HCT116 (cell line): ENCODE data around the gene RBM14. TPM values are rescaled to one million over a fixed set of nuclear protein-coding genes. Genes with fewer than 3 reads are reported as not detected.
"Not testable (repeated sequence)": the region's sequence is repeated elsewhere in the genome, so short reads cannot be mapped to it uniquely, and the experiment has no call there.

Experiments used
- ATAC-seq: fragments of 200-7000 bp; cut with Tn5 transposase; 2 replicates; pipeline ENCODE4 v1.9.1; 2020; ENCODE audit warnings: mild to moderate bottlenecking, moderate library complexity
- BruUV-seq: library from RNA; stranded (reverse); fragments of 400-500 nt; replicated peaks from 2 replicates; lab custom pipeline; 2021; lab: Mats Ljungman, UMichigan
- CTCF ChIA-PET: fragments of 300-600 bp; sonication (Branson Sonifier 250); formaldehyde crosslinking; loops from one replicate; lab custom pipeline; 2021; ENCODE audit warnings: antibody characterized with exemption; lab: Charles Lee
- POLR2A ChIA-PET: fragments of 300-600, 350-600 bp; sonication (Branson Sonifier 250); formaldehyde crosslinking; loops from one replicate; lab custom pipeline; 2021; ENCODE audit warnings: antibody characterized with exemption; lab: Charles Lee
- RAD21 ChIA-PET, 2 experiments: fragments of 300-600 bp; sonication (Branson Sonifier 250); formaldehyde crosslinking; loops; one replicate each; lab custom pipeline; 2023; ENCODE audit warnings: low total read pairs in 2 of 2; ENCODE audit not compliant: uncharacterized antibody in 2 of 2, unreplicated experiment in 2 of 2, low non-redundant PET in 1 of 2; lab: Charles Lee
- DNase-seq: peaks from one replicate; pipeline ENCODE4 v3.0.0-alpha.2; 2010; ENCODE audit warnings: low read depth, low spot score
- H2AFZ ChIP-seq: fragments of 200-600 bp; shearing (Covaris generic), sonication (generic); 2 replicates; pipeline ENCODE4 v1.6.1; 2017; ENCODE audit warnings: low read depth, mixed run types, mixed read lengths, antibody characterized with exemption, low read length; ENCODE audit not compliant: poor library complexity, severe bottlenecking
- H3K27ac ChIP-seq: 2 replicates; pipeline ENCODE4 v1.5.1; 2012; ENCODE audit warnings: low read depth, low read length
- H3K27me3 ChIP-seq: fragments of 200-600 bp; sonication (generic); 2 replicates; pipeline ENCODE4 v1.6.1; 2016; ENCODE audit warnings: mixed run types, low read length, mixed read lengths; ENCODE audit not compliant: insufficient read depth
- H3K36me3 ChIP-seq, 2 experiments: fragments of 200-500 bp in 1 of 2; fragments of 200-600 bp in 1 of 2; sonication (Bioruptor generic) in 1 of 2; sonication (generic) in 1 of 2; 2 replicates each; pipeline versions ENCODE4 v1.5.1 to v1.6.1; 2014 to 2016; ENCODE audit warnings: low read length in 2 of 2, inconsistent platforms in 1 of 2, mixed read lengths in 1 of 2, mixed run types in 1 of 2; ENCODE audit not compliant: insufficient read depth in 2 of 2, control insufficient read depth in 1 of 2
- H3K4me1 ChIP-seq, 2 experiments: fragments of 200-600 bp in 1 of 2; sonication (generic) in 1 of 2; 2 replicates each; pipeline versions ENCODE4 v1.5.1 to v1.6.1; 2012 to 2017; ENCODE audit warnings: low read length in 2 of 2, inconsistent platforms in 1 of 2, mild to moderate bottlenecking in 1 of 2, mixed read lengths in 1 of 2, mixed run types in 1 of 2, moderate library complexity in 1 of 2; ENCODE audit not compliant: insufficient read depth in 2 of 2, control insufficient read depth in 1 of 2
- H3K4me2 ChIP-seq: fragments of 200-600 bp; sonication (generic); 2 replicates; pipeline ENCODE4 v1.6.1; 2017; ENCODE audit warnings: mixed run types, low read length, mixed read lengths
- H3K4me3 ChIP-seq, 2 experiments: fragments of 200-600 bp in 1 of 2; sonication (generic) in 1 of 2; replicated peaks in 1 of 2; 2 replicates each; pipeline ENCODE4 v1.5.1; 2011 to 2016; ENCODE audit warnings: low read length in 2 of 2, control low read depth in 1 of 2, low read depth in 1 of 2, mild to moderate bottlenecking in 1 of 2, mixed read lengths in 1 of 2, mixed run types in 1 of 2
- H3K79me2 ChIP-seq: fragments of 200-600 bp; sonication (generic); 2 replicates; pipeline ENCODE4 v1.6.1; 2017; ENCODE audit warnings: mild to moderate bottlenecking, mixed run types, low read length, moderate library complexity, mixed read lengths; ENCODE audit not compliant: insufficient read depth
- H3K9ac ChIP-seq: fragments of 200-600 bp; sonication (generic); 2 replicates; pipeline ENCODE4 v1.6.1; 2016; ENCODE audit warnings: low read length, mixed read lengths
- H3K9me2 ChIP-seq: fragments of 200-600 bp; sonication (generic), shearing (Covaris generic); 2 replicates; pipeline ENCODE4 v1.6.1; 2017; ENCODE audit warnings: mixed run types, mild to moderate bottlenecking, moderate library complexity; ENCODE audit not compliant: insufficient read depth
- H3K9me3 ChIP-seq, 2 experiments: fragments of 200-500 bp in 1 of 2; fragments of 200-600 bp in 1 of 2; sonication (Bioruptor generic) in 1 of 2; sonication (generic) in 1 of 2; 2 replicates each; pipeline ENCODE4 v1.6.1; 2014 to 2017; ENCODE audit warnings: low read length in 2 of 2, mixed read lengths in 2 of 2, inconsistent platforms in 1 of 2, low read depth in 1 of 2, mild to moderate bottlenecking in 1 of 2, mixed run types in 1 of 2, moderate library complexity in 1 of 2; ENCODE audit not compliant: control insufficient read depth in 1 of 2, insufficient read depth in 1 of 2
- H4K20me1 ChIP-seq: fragments of 200-600 bp; sonication (generic), shearing (Covaris generic); 2 replicates; pipeline ENCODE4 v1.6.1; 2017; ENCODE audit warnings: mixed run types, mild to moderate bottlenecking, moderate library complexity; ENCODE audit not compliant: insufficient read depth
- ATF3 ChIP-seq: IDR thresholded peaks from 2 replicates; pipeline ENCODE4 v1.6.1; 2012
- CEBPB ChIP-seq: IDR thresholded peaks from 2 replicates; pipeline ENCODE4 v1.6.1; 2012; ENCODE audit warnings: low read depth
- CTCF ChIP-seq, 3 experiments: fragments of 200-600 bp in 1 of 3; sonication (generic) in 1 of 3; IDR thresholded peaks in 2 of 3; conservative IDR thresholded peaks in 1 of 3; 2 replicates each; pipeline ENCODE4 v1.5.1; 2012 to 2017; ENCODE audit warnings: low read depth in 2 of 3, low read length in 2 of 3, antibody characterized with exemption in 1 of 3, borderline replicate concordance in 1 of 3, control low read depth in 1 of 3, mild to moderate bottlenecking in 1 of 3, mixed read lengths in 1 of 3, mixed run types in 1 of 3, moderate library complexity in 1 of 3; ENCODE audit not compliant: insufficient read depth in 1 of 3
- EGR1 ChIP-seq: IDR thresholded peaks from 2 replicates; pipeline ENCODE4 v1.6.1; 2012; ENCODE audit warnings: low read depth
- EZH2 ChIP-seq: fragments of 200-600 bp; sonication (generic); IDR thresholded peaks from 2 replicates; pipeline ENCODE4 v1.6.1; 2017; ENCODE audit warnings: antibody characterized with exemption, mixed run types
- EZH2phosphoT487 ChIP-seq: fragments of 200-600 bp; IDR thresholded peaks from 2 replicates; pipeline ENCODE4 v1.6.1; 2018; ENCODE audit warnings: antibody characterized with exemption, borderline replicate concordance
- POLR2A ChIP-seq: IDR thresholded peaks from 2 replicates; pipeline ENCODE4 v1.7.0; 2011; ENCODE audit warnings: borderline replicate concordance; ENCODE audit not compliant: insufficient read depth, insufficient read length; ENCODE audit errors: extremely low read depth
- POLR2AphosphoS5 ChIP-seq: IDR thresholded peaks from 2 replicates; pipeline ENCODE4 v1.6.1; 2011; ENCODE audit warnings: mild to moderate bottlenecking, low read depth, low read length, moderate library complexity
- RAD21 ChIP-seq: IDR thresholded peaks from 2 replicates; pipeline ENCODE4 v1.6.1; 2012; ENCODE audit warnings: low read depth, mild to moderate bottlenecking
- SP1 ChIP-seq: IDR thresholded peaks from 2 replicates; pipeline ENCODE4 v1.6.1; 2012; ENCODE audit warnings: low read depth
- TCF7L2 ChIP-seq: IDR thresholded peaks from 2 replicates; pipeline ENCODE4 v1.7.0; 2011; ENCODE audit warnings: borderline replicate concordance, inconsistent platforms; ENCODE audit not compliant: insufficient read depth, insufficient read length; ENCODE audit errors: extremely low read depth
- YY1 ChIP-seq: IDR thresholded peaks from 2 replicates; pipeline ENCODE4 v1.6.1; 2011; ENCODE audit warnings: low read length, low read depth, moderate library complexity, mild to moderate bottlenecking; ENCODE audit not compliant: insufficient replicate concordance; ENCODE audit errors: extremely low read depth
- intact Hi-C: fragments of 100-400 bp; cut with micrococcal nuclease; formaldehyde crosslinking; loops from 2 replicates; pipeline ENCODE4 v1.10.0; 2022
- total RNA-seq: library from RNA; stranded (reverse); gene quantifications from one replicate; pipeline ENCODE4 v1.2.1, GENCODE V29; 2021; ENCODE audit not compliant: unreplicated experiment
- TF ChIP-seq, protein P1 (sequence below): IDR thresholded peaks from 2 replicates; pipeline ENCODE4 v1.6.1; 2012

RBM14 gene
- total RNA-seq, 1 experiment from 2014 or later: 95.3 TPM

DNA sequence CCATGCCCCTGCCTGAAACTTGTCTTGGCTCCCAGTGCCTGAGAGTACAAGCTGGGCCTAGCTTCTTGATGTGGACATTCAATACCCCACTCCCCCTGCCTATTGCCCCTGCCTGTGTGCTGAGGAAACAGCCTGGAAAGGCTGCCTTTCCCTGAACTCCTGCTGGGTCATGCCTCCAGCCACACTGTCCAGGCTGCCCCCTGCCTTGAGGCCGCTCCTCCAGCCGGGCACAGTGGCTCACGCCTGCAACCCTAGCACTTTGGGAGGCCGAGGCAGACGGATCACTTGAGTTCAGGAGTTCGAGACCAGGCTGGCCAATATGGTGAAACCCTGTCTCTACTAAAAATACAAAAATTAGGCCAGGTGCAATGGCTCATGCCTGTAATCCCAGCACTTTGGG, 13.4 kb upstream of the RBM14 start (continued):
- TF ChIP-seq RAD21: no peak
- TF ChIP-seq YY1: no peak

DNA sequence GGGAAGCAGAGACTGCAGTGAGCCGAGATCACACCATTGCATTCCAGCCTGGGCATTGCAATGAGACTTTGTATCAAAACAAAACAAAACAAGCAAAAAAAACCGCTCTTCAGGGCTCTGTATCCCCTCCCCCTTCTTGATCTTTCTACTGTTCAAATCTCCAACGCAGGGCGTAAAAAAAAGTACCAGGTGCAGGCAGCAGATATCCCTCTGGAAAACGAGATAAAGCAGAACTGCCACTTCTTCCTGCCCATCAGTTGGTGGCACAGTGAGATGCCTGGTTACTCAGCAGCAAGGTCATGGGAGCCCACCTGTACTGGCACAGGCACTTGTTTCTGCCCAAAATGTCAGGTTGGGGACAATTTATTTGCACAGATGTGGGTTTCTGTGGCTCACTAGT, 12.3 kb upstream of the RBM14 start:
- no peak for TF ChIP-seq EZH2phosphoT487
- TF ChIP-seq TCF7L2: no peak
- TF ChIP-seq, protein P1, sequence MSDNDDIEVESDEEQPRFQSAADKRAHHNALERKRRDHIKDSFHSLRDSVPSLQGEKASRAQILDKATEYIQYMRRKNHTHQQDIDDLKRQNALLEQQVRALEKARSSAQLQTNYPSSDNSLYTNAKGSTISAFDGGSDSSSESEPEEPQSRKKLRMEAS: no peak
- no peak for TF ChIP-seq SP1
- no peak for TF ChIP-seq CTCF (IDR thresholded peaks at IDR 0.05 in 2 of 3, conservative IDR thresholded peaks at IDR 0.05 in 1 of 3; ENCODE audit: borderline replicate concordance in 1 of 3, insufficient read depth in 1 of 3, low read depth in 2 of 3, low read length in 2 of 3)
- no peak for TF ChIP-seq POLR2A
- no peak for TF ChIP-seq RAD21
- no peak for TF ChIP-seq POLR2AphosphoS5
- TF ChIP-seq CEBPB: no peak
- no peak for TF ChIP-seq YY1
- TF ChIP-seq ATF3: no peak
- no peak for TF ChIP-seq EGR1
- TF ChIP-seq EZH2: no peak
- Histone ChIP-seq H3K79me2 (no peaks in the 10 kb centered on the region), H3K36me3 (peaks cover 0 to 4% of the 10 kb centered on the region in 2 experiments; a peak in 3 of 4 replicates), H3K4me3 (no peak overlapping the region), H3K27ac (no peak overlapping the region), H3K9ac (no peak overlapping the region), H3K9me2 (no peaks in the 10 kb centered on the region), H4K20me1 (no peaks in the 10 kb centered on the region), H2AFZ (no peak overlapping the region), H3K27me3 (no peaks in the 10 kb centered on the region), H3K4me1 (peaks cover 0 to 6% of the 10 kb centered on the region in 2 experiments; a peak in 1 of 4 replicates), H3K9me3 (no peaks in the 10 kb centered on the region), H3K4me2 (no peak overlapping the region)
- POLR2A ChIA-PET: no interaction called here
- CTCF ChIA-PET: no interaction called here
- DNase-seq (no peak), ATAC-seq (no peak)
- no TSS peak for BruUV-seq
- intact Hi-C loops: no loop called here
- RAD21 ChIA-PET: no interaction called here

- CTCF ChIA-PET, RAD21 ChIA-PET, H3K9me3 ChIP-seq, POLR2A ChIA-PET, intact Hi-C loops, H4K20me1 ChIP-seq, ATAC-seq, H2AFZ ChIP-seq, H3K27ac ChIP-seq, H3K9me2 ChIP-seq, H3K36me3 ChIP-seq, BruUV-seq, H3K9ac ChIP-seq, H3K27me3 ChIP-seq, H3K79me2 ChIP-seq, H3K4me1 ChIP-seq, H3K4me2 ChIP-seq, DNase-seq, H3K4me3 ChIP-seq: not testable (repeated sequence)
Measured at GRCh38 chr11:66606608-66607007, 9.8 kb upstream of the RBM14 start.
